Measurements from ENCODE around the gene OSBPL3.
"Not testable (repeated sequence)": the region's sequence is repeated elsewhere in the genome, so short reads cannot be mapped to it uniquely, and the experiment has no call there.

Gene OSBPL3

GRCh38 chr7:24908727-24909126, 71.3 kb downstream of the OSBPL3 start:
- TF ChIP-seq POLR2A (IDR thresholded peaks at IDR 0.05; ENCODE audit: extremely low read depth, insufficient read length) (no peak), MAX (IDR thresholded peaks at IDR 0.05; ENCODE audit: low read depth, low read length) (no peak), CTCF (IDR thresholded peaks at IDR 0.05; ENCODE audit: low read depth, low read length) (no peak), MYC (IDR thresholded peaks at IDR 0.05; ENCODE audit: low read depth, low read length) (no peak)
- no peak for DNase-seq (ENCODE audit: low read depth)

GRCh38 chr7:24908166-24908565, 71.8 kb downstream of the OSBPL3 start:
- no peak for DNase-seq (ENCODE audit: low read depth)
- TF ChIP-seq MAX (IDR thresholded peaks at IDR 0.05; ENCODE audit: low read depth, low read length) (no peak), MYC (IDR thresholded peaks at IDR 0.05; ENCODE audit: low read depth, low read length) (no peak), CTCF (IDR thresholded peaks at IDR 0.05; ENCODE audit: low read depth, low read length) (no peak), POLR2A (IDR thresholded peaks at IDR 0.05; ENCODE audit: extremely low read depth, insufficient read length) (no peak)
- no peak overlapping the region for H3K4me3 ChIP-seq (ENCODE audit: low read depth, low read length)

More at GRCh38 chr7:24908727-24909126, 71.3 kb downstream of the OSBPL3 start:
- no peak overlapping the region for H3K4me3 ChIP-seq (ENCODE audit: low read depth, low read length)

GRCh38 chr7:24907311-24907886, 72.6 kb downstream of the OSBPL3 start:
- TF ChIP-seq CTCF (IDR thresholded peaks at IDR 0.05; ENCODE audit: low read depth, low read length) = no peak
- no peak for TF ChIP-seq MYC (IDR thresholded peaks at IDR 0.05; ENCODE audit: low read depth, low read length)
- TF ChIP-seq POLR2A (IDR thresholded peaks at IDR 0.05; ENCODE audit: extremely low read depth, insufficient read length) = no peak
- no peak for TF ChIP-seq MAX (IDR thresholded peaks at IDR 0.05; ENCODE audit: low read depth, low read length)
- H3K4me3 ChIP-seq (ENCODE audit: low read depth, low read length) = no peak overlapping the region
- DNase-seq (ENCODE audit: low read depth) = peak; percentile 55

GRCh38 chr7:24905996-24906770, 73.8 kb downstream of the OSBPL3 start:
- H3K4me3 ChIP-seq (ENCODE audit: low read depth, low read length) = no peak overlapping the region
- TF ChIP-seq MAX (IDR thresholded peaks at IDR 0.05; ENCODE audit: low read depth, low read length) = no peak
- no peak for TF ChIP-seq MYC (IDR thresholded peaks at IDR 0.05; ENCODE audit: low read depth, low read length)
- TF ChIP-seq POLR2A (IDR thresholded peaks at IDR 0.05; ENCODE audit: extremely low read depth, insufficient read length) = no peak
- TF ChIP-seq CTCF (IDR thresholded peaks at IDR 0.05; ENCODE audit: low read depth, low read length) = no peak
- DNase-seq (ENCODE audit: low read depth) = no peak

- not testable (repeated sequence) for DNase-seq (ENCODE audit: low read depth); H3K4me3 ChIP-seq (ENCODE audit: low read depth, low read length)
These were observed 76.0 kb downstream of the OSBPL3 start for GRCh38 chr7:24903992-24904391.

- DNase-seq (ENCODE audit: low read depth) = no peak
- TF ChIP-seq MAX (IDR thresholded peaks at IDR 0.05; ENCODE audit: low read depth, low read length) (no peak), POLR2A (IDR thresholded peaks at IDR 0.05; ENCODE audit: extremely low read depth, insufficient read length) (no peak), MYC (IDR thresholded peaks at IDR 0.05; ENCODE audit: low read depth, low read length) (no peak), CTCF (IDR thresholded peaks at IDR 0.05; ENCODE audit: low read depth, low read length) (no peak)
- no peak overlapping the region for H3K4me3 ChIP-seq (ENCODE audit: low read depth, low read length)
These were observed 76.4 kb downstream of the OSBPL3 start for GRCh38 chr7:24903559-24903958.
